Endothelial cell of umbilical vein (primary cell): ENCODE measurements around the gene TBC1D9. TPM values are rescaled to one million over a fixed set of nuclear protein-coding genes. Genes with fewer than 3 reads are reported as not detected.

Experiments used
- BruUV-seq: library from RNA; stranded (reverse); fragments of 400-500 nt; replicated peaks from 2 replicates; lab custom pipeline; 2021; lab: Mats Ljungman, UMichigan
- CTCF ChIA-PET: fragments of 300-600, 350-600 bp; sonication (Branson Sonifier 250); formaldehyde crosslinking; loops from one replicate; lab custom pipeline; 2021; ENCODE audit warnings: antibody characterized with exemption, inconsistent platforms; lab: Charles Lee
- POLR2A ChIA-PET: fragments of 300-600, 350-600 bp; sonication (Branson Sonifier 250); formaldehyde crosslinking; loops from one replicate; lab custom pipeline; 2021; ENCODE audit warnings: antibody characterized with exemption, inconsistent platforms; lab: Charles Lee
- DNase-seq: peaks from one replicate; pipeline ENCODE4 v3.0.0-alpha.2; 2011; ENCODE audit warnings: low read depth, low spot score
- FAIRE-seq: peaks from 2 replicates; lab custom pipeline; 2011; peaks lifted over from hg19 to GRCh38; lab: Jason Lieb, UNC
- H2AFZ ChIP-seq: 2 replicates; pipeline ENCODE4 v1.6.0; 2012; ENCODE audit warnings: low read depth, low read length, control low read depth, inconsistent platforms
- H3K27ac ChIP-seq: 2 replicates; pipeline ENCODE4 v1.5.1; 2011; ENCODE audit warnings: low read depth, mild to moderate bottlenecking, control low read depth, low read length, moderate library complexity; ENCODE audit not compliant: insufficient read depth
- H3K27me3 ChIP-seq, 2 experiments: 2 replicates each; pipeline versions ENCODE4 v1.6.0 to v1.6.1; 2011; ENCODE audit warnings: low read length in 2 of 2, mixed read lengths in 1 of 2; ENCODE audit not compliant: control insufficient read depth in 2 of 2, insufficient read depth in 2 of 2
- H3K36me3 ChIP-seq, 2 experiments: 2 replicates in 1 of 2; 3 replicates in 1 of 2; pipeline ENCODE4 v1.5.1; 2011; ENCODE audit warnings: low read length in 2 of 2, mild to moderate bottlenecking in 1 of 2, moderate library complexity in 1 of 2; ENCODE audit not compliant: control insufficient read depth in 2 of 2, insufficient read depth in 2 of 2; ENCODE audit errors: extremely low read depth in 1 of 2
- H3K4me1 ChIP-seq: 3 replicates; pipeline ENCODE4 v1.5.1; 2011; ENCODE audit warnings: mild to moderate bottlenecking, low read length; ENCODE audit not compliant: control insufficient read depth, insufficient read depth; ENCODE audit errors: extremely low read depth
- H3K4me2 ChIP-seq: 2 replicates; pipeline ENCODE4 v1.6.1; 2011; ENCODE audit warnings: low read length, control low read depth, mixed read lengths; ENCODE audit not compliant: insufficient read depth
- H3K4me3 ChIP-seq, 3 experiments: fragments of 200-600 bp in 1 of 3; sonication (generic), shearing (Covaris generic) in 1 of 3; replicated peaks in 1 of 3; 2 replicates each; pipeline ENCODE4 v1.5.1; 2011 to 2016; ENCODE audit warnings: control low read depth in 3 of 3, low read length in 3 of 3, mild to moderate bottlenecking in 2 of 3, inconsistent platforms in 1 of 3, low read depth in 1 of 3, moderate library complexity in 1 of 3; ENCODE audit not compliant: insufficient read depth in 1 of 3
- H3K79me2 ChIP-seq: 2 replicates; pipeline ENCODE4 v1.6.0; 2012; ENCODE audit warnings: low read length, inconsistent platforms; ENCODE audit not compliant: control insufficient read depth, insufficient read depth
- H3K9ac ChIP-seq: replicated peaks from 2 replicates; pipeline ENCODE3; 2011; ENCODE audit warnings: low read length, control low read depth; ENCODE audit not compliant: insufficient read depth; ENCODE audit errors: extremely low read depth
- H3K9me1 ChIP-seq: replicated peaks from 3 replicates; pipeline ENCODE4 v1.6.0; 2011; ENCODE audit warnings: mild to moderate bottlenecking, low read length; ENCODE audit not compliant: control insufficient read depth, insufficient read depth; ENCODE audit errors: extremely low read depth
- H3K9me3 ChIP-seq: replicated peaks from 2 replicates; pipeline ENCODE4 v1.5.1; 2012; ENCODE audit warnings: low read length, inconsistent platforms; ENCODE audit not compliant: control insufficient read depth, insufficient read depth
- H4K20me1 ChIP-seq: replicated peaks from 2 replicates; pipeline ENCODE3; 2011; ENCODE audit warnings: mild to moderate bottlenecking, low read length; ENCODE audit not compliant: control insufficient read depth, insufficient read depth; ENCODE audit errors: extremely low read depth
- EZH2 ChIP-seq: IDR thresholded peaks from 2 replicates; pipeline ENCODE4 v1.6.1; 2012; ENCODE audit warnings: borderline replicate concordance, low read depth, mild to moderate bottlenecking, moderate library complexity, low read length, inconsistent platforms; ENCODE audit not compliant: severe bottlenecking
- FOS ChIP-seq: IDR thresholded peaks from 2 replicates; pipeline ENCODE4 v1.6.1; 2011; ENCODE audit warnings: mild to moderate bottlenecking, low read length, moderate library complexity, borderline replicate concordance; ENCODE audit not compliant: insufficient read depth
- GATA2 ChIP-seq: IDR thresholded peaks from 2 replicates; pipeline ENCODE4 v1.7.0; 2011; ENCODE audit warnings: low read depth, mild to moderate bottlenecking, moderate library complexity, mixed read lengths, low read length; ENCODE audit not compliant: insufficient read length, insufficient read depth
- JUN ChIP-seq: IDR thresholded peaks from 2 replicates; pipeline ENCODE4 v1.6.1; 2011; ENCODE audit warnings: borderline replicate concordance, low read depth; ENCODE audit not compliant: insufficient read length, insufficient read depth
- MAX ChIP-seq: IDR thresholded peaks from 2 replicates; pipeline ENCODE4 v1.6.1; 2011; ENCODE audit not compliant: insufficient read depth, insufficient read length
- MYC ChIP-seq: IDR thresholded peaks from one replicate; pipeline ENCODE4 v1.6.1; 2011; ENCODE audit warnings: mild to moderate bottlenecking, low read depth, low read length
- POLR2A ChIP-seq: IDR thresholded peaks from 2 replicates; pipeline ENCODE4 v1.6.1; 2012; ENCODE audit warnings: low read depth, mild to moderate bottlenecking, control low read depth, low read length
- POLR2AphosphoS5 ChIP-seq: IDR thresholded peaks from 2 replicates; pipeline ENCODE4 v1.6.1; 2012; ENCODE audit warnings: low read depth, mild to moderate bottlenecking, control low read depth, low read length, moderate library complexity; ENCODE audit not compliant: insufficient read depth
- dilution Hi-C: fragments of 300-500 bp; cut with MboI; formaldehyde crosslinking; loops from one replicate; pipeline ENCODE4 v1.15.0; 2019; ENCODE audit warnings: low sequenced_read_pairs; ENCODE audit not compliant: extremely low pct_ligation_motif_present
- intact Hi-C: fragments of 100-400 bp; cut with micrococcal nuclease; formaldehyde crosslinking; loops from one replicate; pipeline ENCODE4 v1.10.0; 2022
- polyA plus RNA-seq, 4 experiments: library from polyadenylated mRNA; depleted of rRNA in 3 of 4; stranded (reverse) in 3 of 4; unstranded in 1 of 4; fragments of >200 nt; gene quantifications; 2 replicates each; pipeline versions ENCODE4 v1.2.1 to v1.2.3, GENCODE V29; 2011 to 2012; ENCODE audit warnings: missing spikeins in 1 of 4
- total RNA-seq: library from RNA; stranded (reverse); gene quantifications from 2 replicates; pipeline ENCODE4 v1.2.3, GENCODE V29; 2021
- TF ChIP-seq, protein P1 (sequence below), 2 donors: IDR thresholded peaks; 1 replicate in 1 of 2; 2 replicates in 1 of 2; pipeline ENCODE4 v1.5.1; 2011; ENCODE audit warnings: low read length in 2 of 2, mild to moderate bottlenecking in 2 of 2, moderate library complexity in 2 of 2, control low read depth in 1 of 2, inconsistent platforms in 1 of 2, low read depth in 1 of 2; ENCODE audit not compliant: insufficient read depth in 1 of 2; ENCODE audit errors: extremely low read depth in 1 of 2

Gene TBC1D9
- total and polyA plus RNA-seq, 2 donors (not counting 3 experiments of a cell fraction or from before 2014, with no cell fraction given) = 21.7 to 45.3 TPM

DNA sequence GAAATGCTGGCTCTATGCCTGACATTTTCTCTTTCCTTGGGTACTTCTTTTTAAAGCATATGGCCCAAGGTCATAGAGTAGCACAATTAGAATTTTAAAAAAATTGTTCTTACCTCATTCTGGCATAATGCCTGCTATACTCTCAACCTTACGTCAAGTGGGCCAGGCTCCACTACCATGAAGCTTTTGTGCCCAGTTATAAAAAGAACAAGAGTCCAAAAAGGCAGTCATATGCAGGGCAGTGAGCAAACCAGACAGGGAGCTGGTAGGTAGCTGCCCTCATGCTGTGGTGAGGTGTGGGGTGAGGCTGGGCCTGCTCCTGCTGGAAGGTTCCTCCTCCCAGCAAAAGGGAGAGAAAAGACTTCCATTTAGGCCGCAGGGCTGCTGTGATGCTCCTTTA is 123.1 kb downstream of the TBC1D9 start:
- no peaks in the 10 kb centered on the region for H3K4me1 ChIP-seq
- H3K36me3 ChIP-seq = peaks cover 10 to 14% of the 10 kb centered on the region in 2 experiments
- H3K79me2 ChIP-seq = no peaks in the 10 kb centered on the region
- no peaks in the 10 kb centered on the region for H3K9me3 ChIP-seq
- no peak overlapping the region for H3K4me2 ChIP-seq
- no peak for DNase-seq
- no peak overlapping the region for H3K4me3 ChIP-seq
- CTCF ChIA-PET = interaction anchor here (1.8 kb wide), 1 partner anchor 218 kb away, joined by 4 read pairs; no protein-coding TSS in a partner anchor
- dilution Hi-C loops = no loop called here
- H3K27me3 ChIP-seq = no peaks in the 10 kb centered on the region
- POLR2A ChIA-PET = no interaction called here
- H4K20me1 ChIP-seq = peaks cover under 1% of the 10 kb centered on the region
- H3K9ac ChIP-seq = no peak overlapping the region
- intact Hi-C loops = no loop called here
- H3K9me1 ChIP-seq = no peaks in the 10 kb centered on the region
- no peak overlapping the region for H3K27ac ChIP-seq
- FAIRE-seq = no peak
- no TSS peak for BruUV-seq
- no peak overlapping the region for H2AFZ ChIP-seq
- TF ChIP-seq JUN = no peak
- no peak for TF ChIP-seq MYC
- no peak for TF ChIP-seq FOS
- TF ChIP-seq GATA2 = no peak
- TF ChIP-seq POLR2AphosphoS5 = no peak
- no peak for TF ChIP-seq MAX
- no peak for TF ChIP-seq POLR2A
- TF ChIP-seq, protein P1, sequence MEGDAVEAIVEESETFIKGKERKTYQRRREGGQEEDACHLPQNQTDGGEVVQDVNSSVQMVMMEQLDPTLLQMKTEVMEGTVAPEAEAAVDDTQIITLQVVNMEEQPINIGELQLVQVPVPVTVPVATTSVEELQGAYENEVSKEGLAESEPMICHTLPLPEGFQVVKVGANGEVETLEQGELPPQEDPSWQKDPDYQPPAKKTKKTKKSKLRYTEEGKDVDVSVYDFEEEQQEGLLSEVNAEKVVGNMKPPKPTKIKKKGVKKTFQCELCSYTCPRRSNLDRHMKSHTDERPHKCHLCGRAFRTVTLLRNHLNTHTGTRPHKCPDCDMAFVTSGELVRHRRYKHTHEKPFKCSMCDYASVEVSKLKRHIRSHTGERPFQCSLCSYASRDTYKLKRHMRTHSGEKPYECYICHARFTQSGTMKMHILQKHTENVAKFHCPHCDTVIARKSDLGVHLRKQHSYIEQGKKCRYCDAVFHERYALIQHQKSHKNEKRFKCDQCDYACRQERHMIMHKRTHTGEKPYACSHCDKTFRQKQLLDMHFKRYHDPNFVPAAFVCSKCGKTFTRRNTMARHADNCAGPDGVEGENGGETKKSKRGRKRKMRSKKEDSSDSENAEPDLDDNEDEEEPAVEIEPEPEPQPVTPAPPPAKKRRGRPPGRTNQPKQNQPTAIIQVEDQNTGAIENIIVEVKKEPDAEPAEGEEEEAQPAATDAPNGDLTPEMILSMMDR (IDR thresholded peaks at IDR 0.05; ENCODE audit: extremely low read depth in 1 of 2, insufficient read depth in 1 of 2, low read depth in 1 of 2, low read length in 2 of 2) = no peak
- TF ChIP-seq EZH2 = no peak
